NCI-H128 (cell line): ENCODE data around the gene ZIC4.

Source experiments
- DNase-seq: peaks from one replicate; lab custom pipeline; 2025; ENCODE audit not compliant: unreplicated experiment; lab: John Stamatoyannopoulos, UW

Gene ZIC4

DNA sequence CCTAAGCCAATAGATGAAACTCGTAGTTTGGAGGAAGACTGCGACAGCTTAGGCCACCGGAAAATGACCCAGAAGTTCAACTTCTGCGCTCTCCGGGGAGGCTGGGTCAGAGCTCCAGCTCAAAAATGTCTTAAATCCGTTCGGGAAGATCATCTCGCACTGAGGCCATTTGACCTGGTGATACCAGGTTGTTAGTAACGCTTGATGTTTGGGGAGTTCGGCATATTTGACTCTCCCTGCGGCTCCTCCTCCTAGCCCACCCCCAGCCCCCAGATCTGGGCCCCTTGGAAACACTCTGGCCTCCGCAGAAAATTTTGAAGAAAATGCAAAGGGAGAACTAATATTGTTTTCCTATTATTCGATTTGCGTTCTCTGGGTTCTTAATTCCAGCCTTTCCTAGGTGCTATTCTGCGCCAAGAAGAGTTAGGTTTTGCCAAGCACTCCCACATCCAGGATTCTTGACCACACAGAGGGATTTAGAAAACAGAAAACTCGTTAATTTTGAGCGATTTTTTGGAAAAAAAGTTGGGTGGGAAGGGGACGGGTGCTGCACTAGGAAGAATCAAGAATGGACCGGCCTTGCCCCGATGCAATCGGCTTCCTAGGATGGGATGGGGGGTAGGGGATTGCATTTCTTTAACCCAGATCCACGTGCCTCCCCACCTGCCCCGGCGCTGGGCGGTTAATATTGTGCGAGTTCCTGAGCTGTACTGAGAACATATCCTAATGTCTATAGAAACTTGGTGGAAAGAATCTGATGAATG lies 50.0 kb downstream of the ZIC4 start:
- no peak for DNase-seq

DNA sequence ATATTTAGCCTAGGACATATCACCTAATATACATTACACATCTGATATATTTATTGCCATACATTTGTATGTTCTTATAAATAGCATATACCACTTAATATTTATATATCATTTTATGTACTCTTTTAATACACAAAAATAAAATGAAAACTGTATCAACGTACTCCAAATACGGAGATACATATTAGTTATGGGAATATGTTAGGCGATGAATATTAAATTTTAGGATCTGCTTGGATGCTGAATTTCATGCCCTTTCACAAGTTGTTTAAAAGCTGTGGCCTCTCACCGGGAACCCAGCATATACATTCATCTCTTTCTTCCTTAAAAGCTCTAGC lies 50.6 kb downstream of the ZIC4 start:
- no peak for DNase-seq

DNA sequence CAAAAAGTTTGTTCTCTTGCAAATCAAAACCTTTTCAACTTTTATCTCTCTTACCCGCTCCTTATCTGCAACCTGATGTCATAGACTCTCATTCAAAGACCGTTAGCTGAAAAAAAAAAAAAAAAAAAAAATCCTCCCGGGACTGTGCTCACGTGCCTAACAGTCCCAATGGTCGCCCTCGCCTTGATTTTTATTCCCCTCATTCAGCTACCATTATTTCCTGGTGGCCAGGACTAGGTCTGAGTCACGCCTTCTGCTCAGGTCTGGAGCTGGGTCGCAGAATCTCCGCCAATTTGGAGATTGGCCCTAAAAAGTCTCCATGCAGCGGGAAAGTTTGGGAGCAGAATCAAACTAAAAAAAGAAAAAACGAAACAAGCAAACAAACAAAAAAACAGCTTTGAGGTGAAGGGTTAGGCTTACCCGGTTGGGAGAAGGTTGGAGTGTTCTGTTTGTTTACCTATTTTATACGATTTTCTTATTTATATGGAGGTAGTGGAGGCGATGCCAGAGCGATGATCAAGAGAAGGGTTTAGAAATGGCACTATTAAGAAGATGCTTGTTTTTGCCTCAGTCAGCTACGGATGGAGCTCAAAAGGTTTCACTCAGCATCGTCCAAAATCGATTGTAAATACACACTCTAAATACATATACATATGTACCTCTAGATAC lies 51.1 kb downstream of the ZIC4 start:
- DNase-seq, result no peak

DNA sequence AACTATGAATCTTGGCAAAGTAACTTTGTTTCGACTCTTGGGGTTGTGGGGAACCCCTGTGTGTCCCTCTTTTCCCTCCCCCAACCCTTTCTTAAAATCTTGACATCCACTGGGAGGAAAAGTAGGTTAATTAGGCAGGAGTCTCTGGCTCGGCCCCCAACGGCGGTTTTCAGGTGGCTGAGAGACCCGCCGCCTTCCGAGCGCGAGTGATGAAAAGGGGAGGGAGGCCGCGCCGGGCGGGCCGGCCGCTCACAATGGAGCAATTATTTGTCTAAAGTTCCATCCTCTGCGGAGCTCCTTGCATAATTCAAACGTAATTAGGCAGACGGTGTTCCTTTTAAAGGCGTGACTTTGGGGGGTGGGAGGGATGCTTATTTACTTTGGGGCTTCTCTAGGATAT lies 51.7 kb downstream of the ZIC4 start:
- DNase-seq, result no peak

DNA sequence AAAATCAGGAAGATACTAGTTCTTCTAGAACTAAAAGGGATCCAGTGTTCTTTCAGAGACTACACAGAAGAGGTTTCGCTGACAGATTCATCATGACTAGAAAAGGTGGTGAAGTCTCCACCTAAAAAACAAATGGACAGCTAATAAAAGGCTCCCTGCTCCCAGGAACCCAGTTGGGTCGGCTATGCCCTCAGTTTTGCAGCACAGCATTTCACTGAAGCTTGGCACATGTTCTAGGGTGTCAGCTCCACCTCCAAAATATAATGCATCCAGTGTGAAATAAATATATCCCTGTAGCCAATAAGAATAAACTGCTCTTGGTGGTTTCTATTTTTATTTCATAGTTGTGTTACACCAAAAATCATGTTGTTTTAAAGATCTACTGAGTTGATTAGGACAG lies 55.0 kb downstream of the ZIC4 start:
- no peak for DNase-seq

DNA sequence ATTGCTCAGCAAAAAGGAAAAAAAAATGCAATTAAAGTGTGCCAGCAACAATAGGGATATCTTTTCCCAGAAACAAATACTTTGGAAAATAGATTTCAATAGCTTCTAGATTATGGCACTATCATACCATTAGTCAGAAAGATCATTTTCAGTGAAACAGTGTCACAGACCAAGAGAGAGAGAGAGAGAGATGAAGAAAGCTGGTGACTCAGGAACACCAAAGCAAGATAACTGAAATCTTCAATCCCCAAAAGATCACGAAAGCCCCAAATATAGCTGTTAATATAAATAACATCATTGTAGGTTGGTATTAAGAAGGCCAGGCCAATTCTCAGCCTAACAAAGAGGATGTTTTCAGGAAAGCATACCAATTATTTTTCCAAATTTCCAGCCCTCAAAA lies 57.4 kb downstream of the ZIC4 start:
- DNase-seq, result no peak

DNA sequence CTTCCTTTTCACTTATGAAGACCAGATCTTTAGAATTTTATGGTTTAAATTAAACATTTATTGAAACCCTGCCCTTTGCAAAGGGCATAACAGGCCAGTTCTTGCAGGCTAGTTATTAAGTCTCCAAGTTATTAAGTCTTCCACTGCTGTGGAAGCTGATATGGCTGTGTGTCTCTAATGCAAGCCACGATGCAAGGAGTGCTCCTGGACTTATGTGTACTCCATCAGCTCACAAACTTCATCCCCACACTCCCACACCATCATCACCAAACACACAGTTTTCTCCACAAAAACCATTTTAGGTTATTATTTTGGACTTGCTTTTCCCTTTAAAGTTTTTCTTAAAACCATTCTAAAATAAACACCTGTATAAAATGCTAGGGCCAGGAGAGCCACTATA lies 62.4 kb downstream of the ZIC4 start:
- no peak for DNase-seq

DNA sequence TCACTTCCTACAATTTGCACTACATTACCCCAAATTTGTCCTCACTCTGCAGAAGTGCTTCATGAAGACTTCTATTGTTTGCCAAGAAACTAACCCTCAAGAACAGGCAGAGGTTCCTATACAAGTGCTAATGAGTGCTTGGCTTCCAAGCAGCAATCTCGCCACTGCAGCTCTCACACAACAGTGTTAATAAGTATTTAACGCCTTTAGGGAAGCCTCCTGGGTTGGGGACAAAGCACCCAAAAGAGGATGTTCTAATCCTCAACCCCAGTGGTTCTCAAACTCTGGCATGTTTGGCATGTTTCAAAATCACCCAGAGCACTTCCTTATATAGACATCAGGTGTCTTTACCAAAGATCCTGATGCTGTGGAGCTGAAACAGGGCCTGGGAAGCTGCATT lies 64.6 kb downstream of the ZIC4 start:
- no peak for DNase-seq

DNA sequence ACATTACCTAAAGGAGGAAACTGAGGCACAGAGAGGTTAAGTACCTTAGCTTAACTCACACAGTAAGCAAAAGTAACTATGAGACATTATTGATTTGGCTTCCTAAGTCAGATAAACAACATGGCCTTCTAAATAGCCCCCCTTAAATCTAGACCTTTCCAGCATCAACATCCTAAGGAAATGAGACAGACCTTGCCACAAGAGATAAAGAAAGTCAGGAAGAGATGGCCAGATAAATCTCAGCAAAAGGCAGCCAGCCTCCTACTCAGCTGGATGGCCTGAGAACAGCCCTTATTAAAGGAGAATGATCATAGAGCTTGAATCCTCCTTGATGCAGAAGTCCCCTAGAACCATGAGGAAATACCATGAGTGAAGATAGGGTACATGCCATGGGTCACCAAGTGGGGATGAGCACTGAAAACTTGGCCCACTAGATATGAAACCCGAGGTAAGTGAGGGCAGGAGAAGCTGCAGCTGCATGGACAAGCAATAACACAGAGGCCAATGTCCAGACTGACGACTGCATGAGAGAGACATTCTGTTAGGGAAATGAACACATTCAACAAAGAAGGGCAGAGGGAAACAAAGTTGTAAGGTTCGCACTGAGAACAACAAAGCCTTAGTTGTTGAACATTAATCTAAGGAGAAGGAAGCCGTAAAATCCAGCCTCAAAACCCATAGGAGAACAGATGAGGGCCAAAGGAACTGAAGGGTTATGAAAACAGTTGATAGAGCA lies 69.6 kb downstream of the ZIC4 start:
- DNase-seq, result no peak
